ENCODE results near the gene GARIN5B. TPM values are rescaled to one million over a fixed set of nuclear protein-coding genes. Genes with fewer than 3 reads are reported as not detected.

The GARIN5B gene
- total and polyA plus RNA-seq, 2 of the 8 experiments (the other 6 are each of a cell fraction or from before 2014, with no cell fraction given) = 0.03 TPM; not detected in 1

GRCh38 chr19:55383279-55384130 lies 20.4 kb upstream of the GARIN5B start:
- peak overlapping the region; percentile 93 to 95 for H3K4me2 ChIP-seq (ENCODE audit: insufficient read depth in 1 of 2, low read depth in 2 of 2, low read length in 2 of 2)
- H2BK12ac ChIP-seq (ENCODE audit: low read depth, low read length) = no peak overlapping the region
- H2BK120ac ChIP-seq (replicated peaks; ENCODE audit: low read depth, low read length) = no peak overlapping the region
- no peak overlapping the region for H3K23ac ChIP-seq (ENCODE audit: insufficient read length)
- no peak overlapping the region for H3K56ac ChIP-seq (replicated peaks; ENCODE audit: insufficient read length, low read depth, low read length)
- peak overlapping the region; percentile 52 for H4K5ac ChIP-seq (ENCODE audit: insufficient read length, low read depth, low read length)
- peaks cover 0 to 10% (median 4%) of the 10 kb centered on the region in 4 experiments; a peak in 4 of 7 replicates for H3K27me3 ChIP-seq (replicated peaks in 1 of 4; ENCODE audit: control insufficient read depth in 3 of 4, extremely low read depth in 1 of 4, insufficient read depth in 3 of 4, low read length in 3 of 4)
- peak in 1 of 2 experiments; percentile 72 for DNase-seq (ENCODE audit: low read depth in 1 of 2, low spot score in 2 of 2)
- 5% methylated on average over 47 of the region's 88 CpGs; no CpG with 5 or more reads in 1 of the 2 experiments for WGBS, 2 experiments (ENCODE audit: extremely low coverage in 1 of 2, insufficient coverage in 1 of 2, insufficient read length in 1 of 2, insufficient replicate concordance in 2 of 2, low coverage in 1 of 2, low lambda C conversion rate in 2 of 2, missing lambda C conversion rate in 1 of 2)
- ChIA-PET POLR2A (ENCODE audit: partially characterized antibody) (interaction anchor here (0.5 to 26.7 kb wide), 32 partner anchors 8 to 296 kb away, joined by 3 to 874 read pairs (median 5); partner anchors contain the start of genes COX6B2, FIZ1, IL11 and KMT5C), CTCF (ENCODE audit: partially characterized antibody) (interaction anchor here (0.9 to 3.2 kb wide), 21 partner anchors 10 to 503 kb away, joined by 3 to 37 read pairs (median 4); partner anchors contain the start of gene UBE2S)
- H2AFZ ChIP-seq (ENCODE audit: low read length) = peak overlapping the region; percentile 91; the same call in 1 of the 2 replicates
- H2AK5ac ChIP-seq (ENCODE audit: low read depth, low read length) = no peak overlapping the region; the same call in 1 of the 2 replicates
- peaks cover 13 to 20% (median 16%) of the 10 kb centered on the region in 4 experiments for H3K36me3 ChIP-seq (ENCODE audit: control insufficient read depth in 2 of 4, insufficient read depth in 4 of 4, low read length in 3 of 4)
- peaks cover 31% of the 10 kb centered on the region for H3K23me2 ChIP-seq (ENCODE audit: low read depth, low read length)
- no peak overlapping the region for H3K27ac ChIP-seq (ENCODE audit: low read depth, low read length)
- H3K18ac ChIP-seq (ENCODE audit: extremely low read depth, low read length) = peak overlapping the region; percentile 88
- peak overlapping the region; percentile 81; the same call in 1 of the 2 replicates for H2BK15ac ChIP-seq (ENCODE audit: low read length)
- H4K8ac ChIP-seq (ENCODE audit: extremely low read depth, insufficient read depth, low read length) = peak overlapping the region; percentile 92
- peak overlapping the region; percentile 99 for H3K14ac ChIP-seq (ENCODE audit: insufficient read length)
- no peak for FAIRE-seq
- H3K4me3 ChIP-seq (ENCODE audit: extremely low read depth in 1 of 4, insufficient read depth in 2 of 4, low read depth in 3 of 4, low read length in 4 of 4) = peak overlapping the region; percentile 89 to 97 (median 94)
- H3K79me2 ChIP-seq (ENCODE audit: control insufficient read depth in 1 of 2, insufficient read depth in 2 of 2, low read length in 2 of 2) = peaks cover 17 to 26% of the 10 kb centered on the region in 2 experiments; a peak in 3 of 4 replicates
- no peaks in the 10 kb centered on the region for H3K9me3 ChIP-seq (ENCODE audit: insufficient read depth in 2 of 2, low read depth in 1 of 2, low read length in 1 of 2)
- H4K91ac ChIP-seq (replicated peaks; ENCODE audit: insufficient read length, low read length) = peak overlapping the region; percentile 86
- peak overlapping the region; percentile 47 to 94 (median 54) for H3K9ac ChIP-seq (replicated peaks in 1 of 4; ENCODE audit: extremely low read depth in 1 of 4, low read depth in 3 of 4, low read length in 3 of 4)
- H2BK5ac ChIP-seq (ENCODE audit: low read depth, low read length) = peak overlapping the region; percentile 80; the same call in 1 of the 2 replicates
- H3K4me1 ChIP-seq (replicated peaks in 1 of 4; ENCODE audit: control insufficient read depth in 3 of 4, insufficient read depth in 4 of 4, low read length in 3 of 4) = peaks cover 0 to 37% (median 25%) of the 10 kb centered on the region in 4 experiments; a peak in 6 of 7 replicates
- H4K20me1 ChIP-seq (replicated peaks in 1 of 2; ENCODE audit: control insufficient read depth in 1 of 2, insufficient read depth in 2 of 2, low read length in 2 of 2) = peaks cover 19 to 36% of the 10 kb centered on the region in 2 experiments
- H3K4ac ChIP-seq (replicated peaks; ENCODE audit: insufficient read length, low read depth, low read length) = peak overlapping the region; percentile 91
- no peak overlapping the region for H2BK20ac ChIP-seq (ENCODE audit: low read length)
- H3K79me1 ChIP-seq (ENCODE audit: low read depth, low read length) = peaks cover 23% of the 10 kb centered on the region
- TF ChIP-seq POLR2A (IDR thresholded peaks at IDR 0.05; ENCODE audit: control extremely low read depth in 1 of 2, low read depth in 2 of 2, low read length in 2 of 2) = peak in 1 of 2 experiments; percentile 26; a peak in 1 of 3 replicates
- TF ChIP-seq CBX8 (IDR thresholded peaks at IDR 0.05; ENCODE audit: borderline replicate concordance, low read depth, low read length) = no peak
- TF ChIP-seq CTCF (IDR thresholded peaks at IDR 0.05; ENCODE audit: control extremely low read depth in 1 of 3, insufficient read depth in 1 of 3, low read depth in 1 of 3, low read length in 3 of 3) = peak in 1 of 3 experiments; percentile 18; a peak in 1 of 4 replicates
- peak; percentile 48 for TF ChIP-seq CHD2 (IDR thresholded peaks at IDR 0.05; ENCODE audit: low read length)
- TF ChIP-seq CREB1 (IDR thresholded peaks at IDR 0.05) = peak; percentile 21; the same call in 1 of the 2 replicates
- no peak for TF ChIP-seq USF2 (IDR thresholded peaks at IDR 0.05; ENCODE audit: low read length)

Measured in H1 (cell line).